ENCODE results near the gene BMPR1A.

GRCh38 chr10:86970162-86970981 lies 214.0 kb downstream of the BMPR1A start:
- no peak for TF ChIP-seq CTCF (IDR thresholded peaks at IDR 0.05)
- peak in 2 of 4 donors; percentile 73 to 79 for TF ChIP-seq POLR2A (IDR thresholded peaks at IDR 0.05)

All from esophagus squamous epithelium (tissue), 4 donors.